PFSK-1 (cell line): Measurements from ENCODE around the gene ABHD12.

Source experiments
- FOXP2 ChIP-seq: optimal IDR thresholded peaks from 2 replicates; pipeline ENCODE3; 2011; ENCODE audit warnings: borderline replicate concordance, control low read depth, inconsistent platforms; ENCODE audit not compliant: insufficient read depth; ENCODE audit errors: extremely low read length, extremely low read depth
- POLR2AphosphoS5 ChIP-seq: IDR thresholded peaks from 2 replicates; pipeline ENCODE4 v1.6.1; 2012; ENCODE audit warnings: low read depth, mild to moderate bottlenecking, control low read depth, low read length, moderate library complexity
- REST ChIP-seq, 2 experiments: IDR thresholded peaks; 2 replicates each; pipeline versions ENCODE4 v1.6.1 to v1.8.0; 2011 to 2012; ENCODE audit warnings: low read depth in 2 of 2, low read length in 2 of 2, control low read depth in 1 of 2, inconsistent platforms in 1 of 2, mild to moderate bottlenecking in 1 of 2, moderate library complexity in 1 of 2; ENCODE audit not compliant: insufficient read depth in 1 of 2
- SIN3A ChIP-seq: IDR thresholded peaks from 2 replicates; pipeline ENCODE4 v1.6.1; 2012; ENCODE audit warnings: mild to moderate bottlenecking, low read length, moderate library complexity, borderline replicate concordance; ENCODE audit not compliant: insufficient read depth
- TAF1 ChIP-seq: IDR thresholded peaks from 2 replicates; pipeline ENCODE4 v1.6.1; 2012; ENCODE audit warnings: low read length, control low read depth, borderline replicate concordance; ENCODE audit not compliant: insufficient read depth

ABHD12 gene

GRCh38 chr20:25258476-25258805 is 132.2 kb downstream of the ABHD12 start:
- TF ChIP-seq FOXP2: no peak
- TF ChIP-seq SIN3A: no peak
- no peak for TF ChIP-seq REST (IDR thresholded peaks at IDR 0.05; ENCODE audit: insufficient read depth in 1 of 2, low read depth in 2 of 2, low read length in 2 of 2)
- TF ChIP-seq TAF1: no peak
- TF ChIP-seq POLR2AphosphoS5: no peak

- TF ChIP-seq REST (IDR thresholded peaks at IDR 0.05; ENCODE audit: insufficient read depth in 1 of 2, low read depth in 2 of 2, low read length in 2 of 2) (no peak), SIN3A (no peak), POLR2AphosphoS5 (no peak), FOXP2 (no peak), TAF1 (no peak)
Observed at GRCh38 chr20:25257756-25258475, 132.7 kb downstream of the ABHD12 start.

- TF ChIP-seq POLR2AphosphoS5: no peak
Observed at GRCh38 chr20:25257130-25257529, 133.5 kb downstream of the ABHD12 start.

GRCh38 chr20:25256226-25256859 is 134.3 kb downstream of the ABHD12 start:
- TF ChIP-seq FOXP2: no peak
- no peak for TF ChIP-seq TAF1
- no peak for TF ChIP-seq REST (IDR thresholded peaks at IDR 0.05; ENCODE audit: insufficient read depth in 1 of 2, low read depth in 2 of 2, low read length in 2 of 2)
- TF ChIP-seq SIN3A: no peak
- TF ChIP-seq POLR2AphosphoS5: no peak

- TF ChIP-seq TAF1 (no peak), REST (IDR thresholded peaks at IDR 0.05; ENCODE audit: insufficient read depth in 1 of 2, low read depth in 2 of 2, low read length in 2 of 2) (no peak), POLR2AphosphoS5 (no peak), SIN3A (no peak)
Observed at GRCh38 chr20:25254986-25255680, 135.5 kb downstream of the ABHD12 start.
